MCF 10A (cell line): Measurements from ENCODE around the gene MAGIX. TPM values are rescaled to one million over a fixed set of nuclear protein-coding genes. Genes with fewer than 3 reads are reported as not detected.
A peak's percentile ranks its signal among the peaks of the same experiment; 100 is the strongest.

ENCODE experiments used
- BruUV-seq: library from RNA; stranded (reverse); fragments of 400-500 nt; replicated peaks from 2 replicates; lab custom pipeline; 2021; lab: Mats Ljungman, UMichigan
- CTCF ChIA-PET: fragments of 300-600 bp; sonication (Branson Sonifier 250); formaldehyde crosslinking; extraction: SDS; loops from one replicate; lab custom pipeline; 2021; ENCODE audit warnings: antibody characterized with exemption, inconsistent platforms; lab: Yijun Ruan, JAX
- POLR2A ChIA-PET: fragments of 300-600, 350-650 bp; sonication (Branson Sonifier 250); formaldehyde crosslinking; extraction: SDS; loops from one replicate; lab custom pipeline; 2020; ENCODE audit warnings: antibody characterized with exemption, inconsistent platforms; lab: Yijun Ruan, JAX
- DNase-seq: peaks from one replicate; pipeline ENCODE4 v3.0.0-alpha.2; 2018; ENCODE audit not compliant: unreplicated experiment
- H3K27ac Mint-ChIP-seq: one replicate; pipeline ENCODE4 v1.8.0; 2022; ENCODE audit warnings: mild to moderate bottlenecking, low read depth, mixed read lengths; ENCODE audit not compliant: unreplicated experiment
- H3K27me3 Mint-ChIP-seq: one replicate; pipeline ENCODE4 v1.8.0; 2022; ENCODE audit warnings: mixed read lengths; ENCODE audit not compliant: insufficient read depth, unreplicated experiment
- H3K36me3 Mint-ChIP-seq: one replicate; pipeline ENCODE4 v1.8.0; 2022; ENCODE audit warnings: mild to moderate bottlenecking, moderate library complexity, mixed read lengths; ENCODE audit not compliant: insufficient read depth, unreplicated experiment
- H3K4me1 Mint-ChIP-seq: one replicate; pipeline ENCODE4 v1.8.0; 2022; ENCODE audit warnings: mixed read lengths; ENCODE audit not compliant: insufficient read depth, unreplicated experiment
- H3K4me3 Mint-ChIP-seq: one replicate; pipeline ENCODE4 v1.8.0; 2022; ENCODE audit warnings: mild to moderate bottlenecking, moderate library complexity, mixed read lengths; ENCODE audit not compliant: unreplicated experiment
- H3K9me3 Mint-ChIP-seq: one replicate; pipeline ENCODE4 v1.8.0; 2022; ENCODE audit warnings: mixed read lengths; ENCODE audit not compliant: unreplicated experiment
- intact Hi-C: fragments of 100-400 bp; cut with micrococcal nuclease; formaldehyde crosslinking; loops from 2 replicates; pipeline ENCODE4 v1.14.1; 2022
- total RNA-seq: library from RNA; stranded (reverse); gene quantifications from 2 replicates; pipeline ENCODE4 v1.2.3, GENCODE V29; 2022
- TF ChIP-seq, protein P1 (sequence below): fragments of 200-600 bp; IDR thresholded peaks from one replicate; pipeline ENCODE4 v1.8.0; 2022; ENCODE audit warnings: antibody characterized with exemption, mild to moderate bottlenecking; ENCODE audit not compliant: unreplicated experiment

MAGIX gene
- total RNA-seq, 1 experiment from 2014 or later: 0.84 TPM

DNA sequence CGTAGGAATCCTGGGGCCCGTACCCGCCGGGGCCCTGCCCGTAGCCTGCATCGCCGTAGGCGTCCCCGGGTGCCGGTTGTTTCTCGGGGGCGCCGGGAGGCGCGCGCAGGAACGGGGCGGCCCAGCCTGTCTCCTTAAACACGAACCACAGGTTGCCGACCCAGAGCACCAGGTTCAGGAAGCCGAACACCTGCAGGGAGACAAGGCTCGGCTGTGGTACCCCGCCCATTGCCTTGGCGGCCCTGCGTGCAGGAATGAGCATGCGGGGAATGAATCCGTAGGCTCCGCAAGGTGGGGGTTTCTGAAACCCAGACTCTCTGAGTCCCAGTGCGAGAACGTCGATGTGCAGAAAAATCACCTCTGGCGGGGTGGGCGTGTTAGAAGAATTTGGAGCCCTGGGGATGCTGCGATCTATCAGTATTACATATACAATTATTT is 29.0 kb downstream of the MAGIX start:
- TSS peak; percentile 45 for BruUV-seq
- Mint-ChIP-seq H3K27me3 (no peaks in the 10 kb centered on the region), H3K36me3 (peaks cover 10% of the 10 kb centered on the region), H3K9me3 (peaks cover 6% of the 10 kb centered on the region), H3K4me1 (peaks cover 16% of the 10 kb centered on the region), H3K4me3 (peak overlapping the region; percentile 83), H3K27ac (peak overlapping the region; percentile 86)
- intact Hi-C loops: loop anchor here (1.0 to 10.0 kb wide), 4 partner anchors 68 to 686 kb away; partner anchors contain the start of genes GPKOW, PPP1R3F and USP27X
- ChIA-PET POLR2A (interaction anchor here (0.7 to 2.7 kb wide), 12 partner anchors 15 to 921 kb away, joined by 3 to 48 read pairs (median 6); partner anchors contain the start of genes PLP2, PPP1R3F and WDR45), CTCF (interaction anchor here (0.6 to 3.7 kb wide), 7 partner anchors 11 to 560 kb away, joined by 3 to 15 read pairs (median 3); no protein-coding TSS in a partner anchor)
- TF ChIP-seq, protein P1, sequence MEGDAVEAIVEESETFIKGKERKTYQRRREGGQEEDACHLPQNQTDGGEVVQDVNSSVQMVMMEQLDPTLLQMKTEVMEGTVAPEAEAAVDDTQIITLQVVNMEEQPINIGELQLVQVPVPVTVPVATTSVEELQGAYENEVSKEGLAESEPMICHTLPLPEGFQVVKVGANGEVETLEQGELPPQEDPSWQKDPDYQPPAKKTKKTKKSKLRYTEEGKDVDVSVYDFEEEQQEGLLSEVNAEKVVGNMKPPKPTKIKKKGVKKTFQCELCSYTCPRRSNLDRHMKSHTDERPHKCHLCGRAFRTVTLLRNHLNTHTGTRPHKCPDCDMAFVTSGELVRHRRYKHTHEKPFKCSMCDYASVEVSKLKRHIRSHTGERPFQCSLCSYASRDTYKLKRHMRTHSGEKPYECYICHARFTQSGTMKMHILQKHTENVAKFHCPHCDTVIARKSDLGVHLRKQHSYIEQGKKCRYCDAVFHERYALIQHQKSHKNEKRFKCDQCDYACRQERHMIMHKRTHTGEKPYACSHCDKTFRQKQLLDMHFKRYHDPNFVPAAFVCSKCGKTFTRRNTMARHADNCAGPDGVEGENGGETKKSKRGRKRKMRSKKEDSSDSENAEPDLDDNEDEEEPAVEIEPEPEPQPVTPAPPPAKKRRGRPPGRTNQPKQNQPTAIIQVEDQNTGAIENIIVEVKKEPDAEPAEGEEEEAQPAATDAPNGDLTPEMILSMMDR: no peak
- DNase-seq: no peak

DNA sequence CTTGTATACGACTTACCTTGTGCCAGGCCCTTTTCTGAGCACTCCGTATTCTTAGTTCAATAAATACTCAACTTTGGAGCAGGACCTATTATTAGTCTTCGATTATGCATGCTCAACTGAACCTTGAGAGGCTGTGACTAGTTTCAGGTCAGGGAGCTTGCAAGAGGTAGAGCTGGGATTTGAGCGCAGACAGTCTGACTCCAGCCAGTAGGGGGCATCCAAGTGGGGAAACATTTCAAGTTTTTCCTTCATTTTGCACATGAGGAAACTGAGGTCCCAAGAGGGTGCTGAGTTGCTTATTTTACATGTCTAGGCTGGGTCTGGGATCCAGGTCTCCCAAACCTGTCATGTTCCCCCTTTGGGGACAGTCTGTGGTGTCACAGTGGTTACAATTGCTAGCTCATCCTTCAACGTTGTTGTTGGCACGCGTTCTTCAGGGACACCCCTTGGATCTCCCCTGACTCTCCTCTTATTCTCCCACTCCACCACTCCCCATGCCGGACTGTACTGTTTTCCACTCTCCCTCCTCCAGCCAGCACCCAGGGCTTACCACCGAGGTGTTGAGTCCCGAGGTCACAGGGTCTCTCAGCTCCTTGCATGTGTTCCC is 30.3 kb downstream of the MAGIX start:
- intact Hi-C loops: loop anchor here (5.0 to 10.0 kb wide), 2 partner anchors 562 to 684 kb away; partner anchors contain the start of gene USP27X
- Mint-ChIP-seq H3K4me3 (peak overlapping the region; percentile 21), H3K36me3 (peaks cover 10% of the 10 kb centered on the region)

DNA sequence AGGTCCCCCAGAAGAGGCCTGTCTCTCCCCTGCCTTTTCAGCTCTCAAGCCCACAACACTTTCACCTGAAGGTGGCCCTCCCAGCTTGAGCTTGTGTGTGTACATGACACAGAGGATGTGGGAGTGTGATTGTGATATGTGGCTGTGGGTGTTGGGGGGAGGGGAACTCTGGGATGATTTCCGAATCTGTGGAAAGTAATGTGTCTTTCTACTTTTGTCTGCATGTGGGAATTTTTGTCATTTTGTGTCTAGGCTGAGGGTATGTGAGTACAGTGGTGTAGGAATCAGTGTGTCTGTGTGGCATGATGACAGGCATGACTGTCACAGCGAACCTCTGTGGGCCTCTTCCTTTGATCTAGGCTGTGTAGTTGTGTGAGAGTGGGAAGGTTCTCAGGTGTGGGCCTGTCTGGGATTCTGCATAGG is 31.0 kb downstream of the MAGIX start:
- no TSS peak for BruUV-seq
- Mint-ChIP-seq H3K9me3 (peaks cover 16% of the 10 kb centered on the region), H3K4me1 (peaks cover 12% of the 10 kb centered on the region), H3K4me3 (no peak overlapping the region), H3K27me3 (peaks cover 11% of the 10 kb centered on the region), H3K27ac (no peak overlapping the region), H3K36me3 (peaks cover 10% of the 10 kb centered on the region)
- DNase-seq: no peak
- TF ChIP-seq, protein P1: no peak
- intact Hi-C loops: loop anchor here (5.0 to 10.0 kb wide), 2 partner anchors 561 to 684 kb away; partner anchors contain the start of gene USP27X
- POLR2A ChIA-PET: interaction anchor here (0.7 to 0.9 kb wide), 3 partner anchors 38 to 689 kb away, joined by 3 read pairs; no protein-coding TSS in a partner anchor
- CTCF ChIA-PET: interaction anchor here (0.6 to 1.8 kb wide), 8 partner anchors 8 to 683 kb away, joined by 3 to 6 read pairs (median 4); no protein-coding TSS in a partner anchor

More for the DNA sequence above, 30.3 kb downstream of the MAGIX start:
- TF ChIP-seq, protein P1: peak; percentile 30
- peak; percentile 24 for DNase-seq
- ChIA-PET CTCF (interaction anchor here (0.7 to 3.7 kb wide), 21 partner anchors 8 to 696 kb away, joined by 3 to 15 read pairs (median 4); partner anchors contain the start of gene PLP2), POLR2A (interaction anchor here (0.7 to 1.4 kb wide), 6 partner anchors 26 to 689 kb away, joined by 3 to 8 read pairs (median 3); partner anchors contain the start of gene PPP1R3F)
- Mint-ChIP-seq H3K4me1 (peaks cover 16% of the 10 kb centered on the region), H3K27me3 (peaks cover 4% of the 10 kb centered on the region), H3K9me3 (peaks cover 8% of the 10 kb centered on the region), H3K27ac (no peak overlapping the region)
- no TSS peak for BruUV-seq

DNA sequence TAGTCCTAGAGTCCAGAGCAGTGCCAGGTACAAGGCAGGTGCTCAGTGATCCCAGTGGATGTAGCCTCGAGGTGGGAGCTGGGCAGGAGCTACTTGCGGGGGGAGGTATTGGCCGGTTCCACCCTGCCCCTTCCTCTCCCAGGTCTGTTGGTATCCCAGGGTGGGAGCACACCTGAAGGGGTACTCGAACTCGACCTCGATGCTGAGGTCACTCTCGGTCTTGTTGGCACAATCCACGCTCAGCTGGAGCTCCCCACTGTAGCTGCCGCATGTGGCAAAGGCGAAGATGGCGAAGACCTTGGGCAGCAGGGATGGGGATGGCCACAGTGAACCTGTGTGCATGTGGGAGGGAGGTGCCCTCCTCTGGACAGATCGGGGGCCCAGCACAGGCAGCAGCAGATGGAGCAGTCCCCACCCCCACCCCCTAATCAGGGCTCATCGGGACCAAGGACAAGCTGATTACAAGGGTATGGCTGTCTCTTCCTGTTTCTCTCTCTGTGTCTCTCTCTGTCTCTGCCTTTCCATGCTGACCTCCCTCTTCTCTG is 35.1 kb downstream of the MAGIX start:
- CTCF ChIA-PET: no interaction called here
- Mint-ChIP-seq H3K4me1 (no peaks in the 10 kb centered on the region), H3K9me3 (peaks cover 12% of the 10 kb centered on the region), H3K27me3 (peaks cover 15% of the 10 kb centered on the region), H3K36me3 (no peaks in the 10 kb centered on the region), H3K27ac (no peak overlapping the region), H3K4me3 (no peak overlapping the region)
- TF ChIP-seq, protein P1: no peak
- POLR2A ChIA-PET: no interaction called here
- intact Hi-C loops: loop anchor here (10.0 kb wide), 1 partner anchor 557 kb away; no protein-coding TSS in a partner anchor
- no peak for DNase-seq
- no TSS peak for BruUV-seq
